Hematopoietic multipotent progenitor cell treated with erythropoietin and hydrocortisone succinate and interleukin-3 and kit ligand, for 17 days (in vitro differentiated cells): ENCODE data around the gene PFDN1.
A peak's percentile ranks its signal among the peaks of the same experiment; 100 is the strongest.
"Not testable (repeated sequence)": the region's sequence is repeated elsewhere in the genome, so short reads cannot be mapped to it uniquely, and the experiment has no call there.

Source experiments
- DNase-seq: peaks from one replicate; pipeline ENCODE4 v3.0.0-alpha.2; 2015; ENCODE audit warnings: low spot score

PFDN1 gene, protein sequence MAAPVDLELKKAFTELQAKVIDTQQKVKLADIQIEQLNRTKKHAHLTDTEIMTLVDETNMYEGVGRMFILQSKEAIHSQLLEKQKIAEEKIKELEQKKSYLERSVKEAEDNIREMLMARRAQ

GRCh38 chr5:140302786-140303639 lies at the start of gene PFDN1:
PFDN1 (minus strand) TSS chr5:140303101; CDS start chr5:140303073, 28 bp downstream.
- peak; percentile 99 for DNase-seq

DNA sequence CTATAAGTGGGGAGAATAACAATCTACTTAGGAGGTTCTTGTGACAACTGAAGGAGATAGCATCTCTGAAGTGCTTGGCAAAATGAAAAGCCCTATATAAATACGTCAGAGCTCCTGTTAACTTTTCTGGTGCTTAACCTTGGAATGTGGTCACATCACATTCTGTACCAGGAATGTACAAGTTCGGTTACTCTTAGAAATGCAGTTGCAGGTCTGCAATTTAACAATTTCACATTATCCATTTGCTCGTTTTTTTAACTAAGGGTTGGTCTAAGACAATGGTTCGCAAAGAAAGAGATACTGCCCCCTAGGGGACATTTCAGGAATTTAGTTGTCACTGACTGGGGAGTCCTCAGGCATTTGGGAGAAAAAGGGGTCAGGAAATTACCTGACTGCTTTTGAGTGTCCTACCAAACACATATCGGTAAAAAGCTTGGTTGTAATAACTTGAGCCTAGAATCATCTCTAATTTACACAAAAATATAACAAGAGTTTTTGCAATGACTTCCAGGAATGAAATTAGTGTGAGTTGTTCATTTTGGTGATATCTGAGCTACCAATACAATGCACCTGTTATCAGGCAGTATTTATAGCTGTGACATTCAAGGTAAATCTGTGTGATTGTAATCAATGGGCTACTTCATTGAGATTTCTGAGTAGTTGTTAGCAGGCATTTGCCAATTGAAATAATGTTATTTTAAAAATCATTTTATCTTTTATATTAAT lies 48.9 kb upstream of the PFDN1 start:
- DNase-seq: peak; percentile 83

GRCh38 chr5:140349244-140349643 lies 46.3 kb upstream of the PFDN1 start:
- DNase-seq: no peak

DNA sequence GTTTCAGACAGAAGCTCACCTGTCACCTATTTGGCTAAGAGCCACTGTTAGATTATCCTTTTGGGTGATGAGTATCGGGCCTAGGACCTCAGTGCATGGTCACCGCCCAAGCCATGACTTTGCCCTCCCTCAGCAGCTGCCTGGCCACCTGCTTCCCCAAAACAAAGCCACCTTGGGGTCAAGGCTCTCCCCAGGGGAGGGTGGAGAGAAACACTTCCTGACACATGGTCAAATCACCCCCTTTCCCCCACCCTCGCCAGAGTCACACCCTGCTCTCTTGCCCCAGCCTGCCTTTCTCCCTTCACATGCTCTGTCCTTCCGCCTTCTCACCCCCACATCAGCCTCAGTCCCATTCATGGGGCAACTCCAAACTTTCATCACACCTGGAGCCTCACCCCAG lies 45.2 kb upstream of the PFDN1 start:
- no peak for DNase-seq

DNA sequence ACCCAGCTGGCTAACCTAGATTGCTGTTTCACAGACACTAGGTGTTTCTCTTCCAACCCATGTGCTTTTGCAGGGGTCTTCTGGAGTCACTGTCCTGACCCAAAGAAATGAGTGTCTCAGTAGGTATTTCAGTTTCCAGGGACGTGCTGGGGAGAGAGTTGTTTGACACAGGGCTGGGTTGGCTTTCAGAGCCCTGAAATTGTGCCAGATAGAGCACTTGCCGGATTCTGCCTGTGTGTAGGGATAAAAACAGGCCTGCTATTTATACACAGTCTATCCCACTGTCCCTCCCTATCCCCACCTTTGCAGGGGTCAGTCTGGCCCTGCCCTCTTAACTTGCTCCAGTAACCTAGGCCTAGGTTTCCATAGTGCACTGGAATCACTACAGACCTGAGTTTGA lies 44.5 kb upstream of the PFDN1 start:
- DNase-seq: no peak

- peak; percentile 46 for DNase-seq
Observed at GRCh38 chr5:140346348-140347221, 43.7 kb upstream of the PFDN1 start, which contains the start of gene HBEGF. HBEGF (minus strand) TSS chr5:140346603; CDS start chr5:140346328, 275 bp downstream.

DNA sequence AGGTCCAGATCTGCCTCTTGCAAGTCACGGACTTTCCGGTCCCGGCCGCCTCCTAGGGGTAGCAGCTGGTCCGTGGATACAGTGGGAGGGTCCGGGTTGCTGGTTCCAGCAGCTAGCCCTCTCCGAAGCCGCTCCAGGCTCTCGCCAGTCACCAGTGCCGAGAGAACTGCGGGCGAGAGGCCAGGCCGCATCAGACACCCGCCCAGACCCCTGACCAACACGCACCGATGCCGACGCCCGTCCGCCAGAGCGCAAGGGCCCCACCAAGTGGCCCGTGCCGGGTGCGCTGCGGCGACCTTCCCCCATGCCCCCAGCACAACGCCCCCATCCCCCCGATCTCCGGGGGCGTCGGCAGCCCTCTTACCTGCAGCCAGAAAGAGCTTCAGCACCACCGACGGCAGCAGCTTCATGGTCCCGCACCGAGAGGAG lies 43.0 kb upstream of the PFDN1 start:
- no peak for DNase-seq

GRCh38 chr5:140344683-140345423 lies 42.0 kb upstream of the PFDN1 start:
- no peak for DNase-seq

- not testable (repeated sequence) for DNase-seq
Observed at GRCh38 chr5:140343849-140344248, 40.9 kb upstream of the PFDN1 start.

DNA sequence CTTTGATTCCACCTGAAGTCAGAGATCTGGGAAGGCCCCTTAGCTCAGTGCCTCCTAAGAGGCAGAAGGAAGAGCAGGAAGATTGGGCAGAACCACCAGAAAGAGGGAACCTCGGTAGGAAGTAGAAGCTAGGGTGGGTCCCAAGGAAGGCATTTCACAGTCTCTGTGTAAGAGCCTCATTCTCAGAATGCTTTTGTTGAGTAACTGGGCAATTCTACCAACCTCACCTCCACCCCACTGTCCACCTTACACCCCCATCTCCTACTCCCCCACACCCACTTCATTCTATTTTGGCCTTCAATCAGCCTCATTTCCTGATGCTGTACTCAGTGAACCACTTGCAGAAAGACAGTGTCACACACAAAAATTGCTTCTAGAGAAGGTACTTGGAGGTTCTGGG lies 40.0 kb upstream of the PFDN1 start:
- DNase-seq: no peak

- no peak for DNase-seq
Observed at GRCh38 chr5:140342287-140342686, 39.4 kb upstream of the PFDN1 start.

DNA sequence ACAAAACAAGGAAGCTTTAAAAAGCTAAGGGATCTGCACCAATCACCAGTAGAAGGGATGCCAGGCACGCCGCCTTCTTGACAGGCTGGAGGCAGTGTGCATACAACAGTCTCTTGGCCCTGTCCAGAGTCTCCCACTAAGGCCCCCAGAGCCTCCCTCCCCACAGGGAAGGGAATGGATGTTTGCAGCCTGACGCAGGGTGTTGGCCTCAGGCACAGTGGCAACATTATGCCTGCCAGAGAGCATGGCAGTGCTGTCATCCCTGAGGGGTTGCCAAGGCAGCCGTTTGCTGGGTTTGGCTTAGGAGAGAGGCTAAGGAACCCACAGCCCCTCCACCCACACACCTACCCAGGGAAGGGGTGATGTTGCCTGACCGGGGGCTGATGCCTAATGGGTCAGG lies 38.7 kb upstream of the PFDN1 start:
- no peak for DNase-seq

DNA sequence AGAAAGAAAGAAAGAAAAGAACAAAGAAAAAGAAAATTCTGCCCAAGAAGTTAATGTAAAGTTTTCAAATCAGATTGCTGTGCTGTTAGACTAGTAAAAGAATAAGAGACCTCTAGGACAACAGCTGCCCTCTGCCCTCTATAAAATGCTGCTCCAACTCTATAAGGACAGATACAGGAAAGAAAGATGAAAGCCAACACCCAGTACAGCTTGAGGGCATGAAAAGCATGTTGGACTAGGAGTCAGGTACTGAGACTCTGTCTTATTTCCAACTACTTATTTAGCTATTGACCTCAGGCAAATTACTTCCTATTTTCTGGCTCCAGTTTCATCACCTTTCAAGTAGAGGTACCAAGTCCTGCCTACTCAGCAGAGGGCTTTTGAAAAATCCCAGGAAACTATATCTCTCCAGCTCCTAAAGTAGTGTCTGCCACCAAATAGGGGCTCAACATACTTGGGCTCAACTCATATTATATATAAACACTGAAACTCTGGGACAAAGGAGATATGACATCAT lies 37.8 kb upstream of the PFDN1 start:
- no peak for DNase-seq

DNA sequence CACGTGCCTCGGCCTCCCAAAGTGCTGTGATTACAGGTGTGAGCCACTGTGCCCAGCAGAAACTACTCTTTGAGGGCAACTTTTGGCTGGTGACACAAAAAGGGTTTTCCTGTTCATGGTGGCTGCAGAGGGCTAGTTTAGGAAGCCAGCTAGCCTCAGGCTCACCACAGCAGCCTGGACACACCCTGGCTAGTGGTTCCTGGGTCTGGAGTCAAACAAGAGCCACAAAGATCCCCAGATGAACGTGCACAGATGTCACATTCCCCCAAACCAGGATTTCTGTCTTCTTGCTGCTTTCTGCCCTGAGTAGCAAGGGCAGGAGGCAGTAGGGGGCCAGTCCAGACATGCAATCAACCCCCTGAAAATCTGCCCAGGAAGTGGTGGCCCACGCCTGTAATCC lies 36.7 kb upstream of the PFDN1 start:
- DNase-seq: no peak

GRCh38 chr5:140338908-140339307 lies 36.0 kb upstream of the PFDN1 start:
- DNase-seq: no peak

GRCh38 chr5:140338336-140338735 lies 35.4 kb upstream of the PFDN1 start:
- DNase-seq: no peak

DNA sequence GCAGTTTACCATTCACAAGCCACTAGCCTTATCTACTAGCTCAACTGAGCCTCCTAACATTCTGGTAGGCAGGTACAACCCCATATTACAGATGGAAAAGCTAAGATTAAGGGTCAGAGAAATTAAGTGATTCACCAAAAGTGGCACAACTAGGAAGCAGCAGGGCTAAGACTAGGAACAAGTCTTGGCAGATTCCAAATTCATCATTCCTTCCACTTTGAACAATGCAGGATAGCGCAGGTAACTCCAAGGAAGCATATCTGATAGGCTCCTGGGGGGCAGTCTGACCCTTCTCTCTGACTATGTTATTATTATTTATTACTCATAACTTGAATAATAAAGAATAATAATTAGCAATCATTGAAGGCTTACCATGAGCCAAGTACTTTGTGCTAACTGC lies 35.0 kb upstream of the PFDN1 start:
- no peak for DNase-seq

DNA sequence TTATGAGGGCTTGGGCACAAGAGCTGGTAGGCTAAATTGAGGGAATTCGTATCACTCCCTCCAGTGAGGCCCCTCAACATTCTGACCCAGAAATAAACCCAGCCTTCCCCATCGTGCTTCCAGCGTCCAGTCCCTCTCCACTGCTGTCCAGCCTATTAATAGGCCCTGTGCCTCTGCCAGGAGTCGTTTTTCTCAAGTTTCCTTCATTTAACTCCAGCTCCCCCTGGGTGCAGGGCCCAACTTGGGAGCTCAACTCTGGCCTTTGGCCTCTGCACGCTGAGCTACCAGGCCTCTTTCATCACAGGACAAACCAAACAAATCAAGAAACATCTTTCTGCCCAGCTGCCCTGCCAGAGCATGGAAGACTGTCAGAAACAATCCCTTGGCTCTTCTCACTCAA lies 33.5 kb upstream of the PFDN1 start:
- no peak for DNase-seq

GRCh38 chr5:140331638-140332037 lies 28.7 kb upstream of the PFDN1 start:
- DNase-seq: no peak

GRCh38 chr5:140329739-140330481 lies 27.0 kb upstream of the PFDN1 start:
- no peak for DNase-seq
